ENCODE measurements around the gene LRTM2. TPM values are rescaled to one million over a fixed set of nuclear protein-coding genes. Genes with fewer than 3 reads are reported as not detected.
A peak's percentile ranks its signal among the peaks of the same experiment; 100 is the strongest.

The LRTM2 gene
- total and polyA plus RNA-seq, 2 of the 4 experiments (the other 2 are of a cell fraction), result not detected

GRCh38 chr12:1851151-1851701, 30.9 kb downstream of the LRTM2 start:
- TF ChIP-seq POLR2A (IDR thresholded peaks at IDR 0.05; ENCODE audit: low read depth, low read length) (no peak), CEBPB (IDR thresholded peaks at IDR 0.05; ENCODE audit: low read depth, low read length) (peak; percentile 38; the same call in 1 of the 2 replicates)
- H3K4ac ChIP-seq (ENCODE audit: low read depth, low read length), result no peak overlapping the region
- no peak overlapping the region for H2AK5ac ChIP-seq (ENCODE audit: low read depth, low read length)
- no peaks in the 10 kb centered on the region for H4K20me1 ChIP-seq (ENCODE audit: insufficient read depth, low read length)
- no peak overlapping the region for H3K9ac ChIP-seq (ENCODE audit: low read depth, low read length)
- ATAC-seq (ENCODE audit: low read depth) (no peak), DNase-seq (peak; percentile 56)
- H3K27ac ChIP-seq (ENCODE audit: insufficient read depth, low read length), result no peak overlapping the region
- no peak overlapping the region for H2BK5ac ChIP-seq (ENCODE audit: low read depth, low read length, poor library complexity, severe bottlenecking)
- H3K36me3 ChIP-seq (ENCODE audit: control insufficient read depth, insufficient read depth, low read length), result no peaks in the 10 kb centered on the region
- in situ Hi-C loops (cut with MboI; ENCODE audit: low sequenced_read_pairs) (no loop called here), dilution Hi-C loops (cut with HindIII; ENCODE audit: low sequenced_read_pairs, unreplicated experiment) (no loop called here), intact Hi-C loops (cut with micrococcal nuclease) (loop anchor here (5.0 kb wide), 1 partner anchor 46 kb away; no protein-coding TSS in a partner anchor)
- no peak overlapping the region for H3K4me3 ChIP-seq (ENCODE audit: insufficient read depth, low read depth, low read length)
- H3K4me2 ChIP-seq (ENCODE audit: low read depth, low read length), result no peak overlapping the region
- no peaks in the 10 kb centered on the region for H3K79me1 ChIP-seq (ENCODE audit: low read depth in 1 of 2, low read length in 2 of 2)
- peaks cover 23% of the 10 kb centered on the region for H3K27me3 ChIP-seq (ENCODE audit: control insufficient read depth, insufficient read depth, low read length)
- H3K56ac ChIP-seq (ENCODE audit: extremely low read depth, insufficient read depth, low read length), result no peak overlapping the region
- no peak overlapping the region for H2AK9ac ChIP-seq (replicated peaks; ENCODE audit: low read depth, low read length, poor library complexity)
- H3K9me1 ChIP-seq (ENCODE audit: insufficient read depth, low read length), result no peaks in the 10 kb centered on the region
- H3K18ac ChIP-seq (ENCODE audit: low read depth, low read length), result no peak overlapping the region
- H2AFZ ChIP-seq (replicated peaks; ENCODE audit: low read length, poor library complexity), result no peak overlapping the region
- H4K91ac ChIP-seq (ENCODE audit: insufficient read depth, low read depth, low read length), result no peak overlapping the region
- BruUV-seq (replicated peaks), result no TSS peak
- no peak overlapping the region for H2BK15ac ChIP-seq (ENCODE audit: low read depth, low read length)
- H3K14ac ChIP-seq (replicated peaks; ENCODE audit: low read depth, low read length), result no peak overlapping the region
- WGBS, 2 experiments (ENCODE audit: extremely low coverage in 2 of 2, insufficient read length in 1 of 2), result no CpG with 5 or more reads among the region's 7 CpGs
- H3K9me3 ChIP-seq (ENCODE audit: control insufficient read depth, insufficient read depth, low read length), result peaks cover 19% of the 10 kb centered on the region
- H4K5ac ChIP-seq (ENCODE audit: low read depth, low read length), result no peak overlapping the region
- no peak overlapping the region for H4K8ac ChIP-seq (ENCODE audit: low read depth in 2 of 2, low read length in 2 of 2)
- no peak overlapping the region for H2BK120ac ChIP-seq (ENCODE audit: low read depth, low read length)
- CTCF ChIA-PET, result no interaction called here
- H3K23ac ChIP-seq (ENCODE audit: low read depth, low read length), result no peak overlapping the region
- no peaks in the 10 kb centered on the region for H3K4me1 ChIP-seq (ENCODE audit: control insufficient read depth, insufficient read depth, low read length)
- POLR2A ChIA-PET (ENCODE audit: unreplicated experiment), result no interaction called here
- H2BK20ac ChIP-seq (ENCODE audit: low read depth, low read length), result no peak overlapping the region

Measured in IMR-90 (cell line).